Kidney epithelial cell (primary cell): ENCODE data around the gene TRIM52. TPM values are rescaled to one million over a fixed set of nuclear protein-coding genes. Genes with fewer than 3 reads are reported as not detected.

Experiments
- DNase-seq: peaks from one replicate; pipeline ENCODE4 v3.0.0-alpha.2; 2010; ENCODE audit warnings: low read depth
- H3K27me3 ChIP-seq: 2 replicates; pipeline ENCODE4 v1.6.0; 2011; ENCODE audit warnings: low read length; ENCODE audit not compliant: control insufficient read depth, insufficient read depth
- H3K36me3 ChIP-seq: 2 replicates; pipeline ENCODE4 v1.5.1; 2011; ENCODE audit warnings: low read length; ENCODE audit not compliant: control insufficient read depth, insufficient read depth
- H3K4me3 ChIP-seq: 2 replicates; pipeline ENCODE4 v1.5.1; 2011; ENCODE audit warnings: low read depth, mild to moderate bottlenecking, control low read depth, low read length
- total RNA-seq: library from RNA; depleted of rRNA; stranded (reverse); fragments of >200 nt; gene quantifications from 2 replicates; pipeline ENCODE4 v1.2.3, GENCODE V29; 2015
- TF ChIP-seq, protein P1 (sequence below): IDR thresholded peaks from 2 replicates; pipeline ENCODE4 v1.5.1; 2011; ENCODE audit warnings: mild to moderate bottlenecking, moderate library complexity, low read length, control low read depth, inconsistent platforms; ENCODE audit not compliant: insufficient read depth, poor library complexity, severe bottlenecking

TRIM52 gene
- total RNA-seq, 1 donor from 2014 or later = 6.0 TPM

DNA sequence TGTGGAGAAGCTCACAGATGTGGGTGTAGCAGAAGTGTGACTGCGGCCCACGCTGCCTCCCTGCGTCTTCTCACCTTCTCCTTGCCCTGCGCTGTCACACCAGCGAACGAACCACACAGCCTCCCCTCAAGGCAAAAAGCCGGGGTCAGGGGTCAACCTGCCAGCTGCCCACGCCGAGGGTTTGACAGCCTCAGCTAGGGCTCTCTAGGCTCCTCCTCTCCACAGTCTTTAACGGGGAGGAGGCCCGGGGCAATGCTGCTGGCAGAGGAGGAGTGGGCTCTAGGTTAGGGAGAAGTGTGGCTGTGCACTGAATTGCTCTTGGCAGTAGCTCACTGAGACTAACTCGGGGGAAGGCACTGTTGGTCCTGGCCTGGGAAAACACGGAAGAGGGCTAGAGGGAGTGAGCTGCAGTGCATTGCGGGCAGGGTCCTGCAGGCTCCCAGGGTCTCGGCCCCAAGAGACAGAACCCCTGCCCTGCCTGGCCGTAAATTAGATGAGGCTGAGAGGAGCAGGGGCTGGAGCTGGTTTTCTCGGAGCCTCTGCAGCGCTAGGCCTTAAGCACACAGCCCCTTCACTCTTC lies 4.2 kb upstream of the TRIM52 start:
- no peak for DNase-seq
- Histone ChIP-seq H3K36me3 (no peaks in the 10 kb centered on the region), H3K27me3 (no peaks in the 10 kb centered on the region), H3K4me3 (no peak overlapping the region)
- TF ChIP-seq, protein P1, sequence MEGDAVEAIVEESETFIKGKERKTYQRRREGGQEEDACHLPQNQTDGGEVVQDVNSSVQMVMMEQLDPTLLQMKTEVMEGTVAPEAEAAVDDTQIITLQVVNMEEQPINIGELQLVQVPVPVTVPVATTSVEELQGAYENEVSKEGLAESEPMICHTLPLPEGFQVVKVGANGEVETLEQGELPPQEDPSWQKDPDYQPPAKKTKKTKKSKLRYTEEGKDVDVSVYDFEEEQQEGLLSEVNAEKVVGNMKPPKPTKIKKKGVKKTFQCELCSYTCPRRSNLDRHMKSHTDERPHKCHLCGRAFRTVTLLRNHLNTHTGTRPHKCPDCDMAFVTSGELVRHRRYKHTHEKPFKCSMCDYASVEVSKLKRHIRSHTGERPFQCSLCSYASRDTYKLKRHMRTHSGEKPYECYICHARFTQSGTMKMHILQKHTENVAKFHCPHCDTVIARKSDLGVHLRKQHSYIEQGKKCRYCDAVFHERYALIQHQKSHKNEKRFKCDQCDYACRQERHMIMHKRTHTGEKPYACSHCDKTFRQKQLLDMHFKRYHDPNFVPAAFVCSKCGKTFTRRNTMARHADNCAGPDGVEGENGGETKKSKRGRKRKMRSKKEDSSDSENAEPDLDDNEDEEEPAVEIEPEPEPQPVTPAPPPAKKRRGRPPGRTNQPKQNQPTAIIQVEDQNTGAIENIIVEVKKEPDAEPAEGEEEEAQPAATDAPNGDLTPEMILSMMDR = no peak

DNA sequence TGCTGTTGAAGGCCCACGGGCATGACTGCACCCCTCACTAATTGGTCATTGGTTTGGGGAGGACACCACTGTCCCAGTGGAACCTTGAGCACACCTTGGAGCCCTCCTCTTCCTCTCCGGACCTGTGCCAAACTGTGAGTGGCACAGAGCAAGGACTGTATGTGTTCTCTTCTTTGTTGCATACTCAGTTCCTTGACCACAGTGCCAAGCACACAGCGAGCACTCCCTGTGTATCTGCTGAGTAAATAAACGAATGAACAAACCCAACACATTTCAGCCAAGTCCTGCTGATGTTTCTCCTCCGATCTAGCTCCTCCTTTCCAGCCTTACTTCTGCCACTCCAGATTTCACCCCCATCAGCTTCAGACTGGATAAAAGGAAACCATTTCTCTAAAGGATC lies 2.7 kb upstream of the TRIM52 start:
- TF ChIP-seq, protein P1 = no peak
- Histone ChIP-seq H3K27me3 (no peaks in the 10 kb centered on the region), H3K4me3 (no peak overlapping the region), H3K36me3 (no peaks in the 10 kb centered on the region)
- DNase-seq = no peak

DNA sequence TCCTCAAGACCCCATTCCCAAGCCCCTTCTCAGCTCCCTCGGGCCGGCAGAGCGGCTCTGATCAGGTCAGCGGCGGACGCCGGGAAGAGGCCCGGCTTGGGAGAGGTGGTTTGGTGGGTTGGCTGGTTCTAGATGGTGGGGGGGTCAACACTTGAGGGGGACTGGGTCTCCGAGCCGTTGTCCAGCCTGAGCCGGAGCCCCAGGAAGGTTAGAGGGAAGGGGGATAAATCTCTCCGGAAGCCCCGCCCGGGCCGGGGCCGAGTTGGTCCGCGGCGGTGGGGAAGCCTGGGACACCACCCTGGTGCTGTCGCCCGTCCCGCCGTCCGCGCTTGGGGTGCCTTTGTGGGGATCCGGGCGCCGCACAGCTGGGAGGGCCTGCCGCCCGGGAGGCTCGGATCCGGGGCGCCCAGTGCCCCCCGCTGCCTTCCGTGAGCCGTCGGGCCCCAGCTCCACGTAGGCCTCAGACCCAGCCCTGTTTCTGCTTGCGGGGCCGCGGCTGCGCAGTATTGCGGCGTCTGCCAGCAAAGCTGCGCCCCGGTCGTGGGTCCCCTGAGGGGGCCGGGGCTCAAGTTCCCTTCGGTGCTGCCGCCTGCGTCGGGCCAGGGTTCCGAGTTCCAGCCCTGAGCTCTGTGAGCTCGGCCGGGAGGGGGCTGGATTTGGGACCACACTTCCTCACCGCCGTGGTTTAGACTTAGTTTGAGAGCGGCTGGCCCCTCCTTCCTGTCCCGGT lies 542 bp upstream of the TRIM52 start:
- TF ChIP-seq, protein P1 = no peak
- Histone ChIP-seq H3K4me3 (peak overlapping the region; percentile 67), H3K36me3 (no peaks in the 10 kb centered on the region), H3K27me3 (no peaks in the 10 kb centered on the region)
- no peak for DNase-seq

DNA sequence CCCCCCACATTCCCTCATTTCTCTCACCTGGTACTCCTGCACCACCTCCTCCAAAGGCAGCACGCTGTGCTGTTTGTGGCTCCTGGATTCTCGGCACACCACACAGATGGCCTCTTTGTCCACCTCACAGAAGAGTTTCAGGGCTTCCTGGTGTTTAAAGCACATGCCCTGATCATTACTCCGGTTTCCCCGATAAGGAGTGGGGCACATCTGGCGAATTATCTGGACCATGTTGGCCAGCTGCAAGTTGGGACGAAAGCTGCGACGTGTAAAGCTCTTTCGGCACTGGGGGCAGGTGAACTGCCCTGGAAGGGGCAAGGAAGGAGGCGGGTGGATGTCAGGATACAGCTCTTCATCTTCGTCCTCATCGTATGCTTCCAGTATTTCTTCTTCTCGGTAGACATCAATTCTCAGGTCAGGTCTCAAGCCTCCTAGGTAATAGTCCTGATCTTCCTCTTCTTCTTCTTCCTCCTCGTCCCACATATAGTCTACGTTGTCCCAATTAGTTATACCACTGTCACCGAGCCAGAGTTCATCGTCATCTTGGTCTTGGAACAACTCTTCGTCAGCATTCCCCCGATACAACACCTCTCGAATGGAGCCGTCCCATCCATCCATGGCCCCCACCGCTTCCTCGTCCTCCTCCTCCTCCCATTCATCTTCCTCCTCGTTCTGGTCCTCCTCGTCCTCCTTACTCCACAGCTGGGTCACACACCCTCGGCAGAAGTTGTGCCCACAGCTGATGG lies 796 bp downstream of the TRIM52 start:
- Histone ChIP-seq H3K36me3 (no peaks in the 10 kb centered on the region), H3K27me3 (no peaks in the 10 kb centered on the region), H3K4me3 (peak overlapping the region; percentile 67)
- no peak for DNase-seq
- TF ChIP-seq, protein P1 = no peak

DNA sequence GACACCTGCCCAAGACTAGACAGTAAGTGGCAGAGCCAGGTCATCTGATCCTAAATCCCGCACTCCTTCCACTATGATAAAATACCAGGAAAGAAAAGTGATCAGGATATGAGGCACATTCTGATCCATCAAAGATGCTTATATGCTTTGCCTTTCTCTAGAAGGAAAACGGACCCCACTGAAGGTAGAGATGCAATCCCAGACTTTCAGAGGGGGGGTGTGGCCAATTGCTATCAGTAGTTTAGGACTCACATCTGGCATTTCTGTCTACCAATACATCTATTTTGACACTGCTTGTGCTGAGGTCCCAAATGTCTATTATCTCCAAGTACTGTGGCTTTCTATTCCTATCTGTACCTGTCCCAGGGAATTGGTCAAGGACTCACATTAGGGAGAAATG lies 1.7 kb downstream of the TRIM52 start:
- TF ChIP-seq, protein P1 = no peak
- DNase-seq = no peak
- peak overlapping the region; percentile 67 for H3K4me3 ChIP-seq
- H3K36me3 ChIP-seq = no peaks in the 10 kb centered on the region
- H3K27me3 ChIP-seq = no peaks in the 10 kb centered on the region
